Natural killer cell (primary cell): ENCODE measurements around the gene SLC2A1. TPM values are rescaled to one million over a fixed set of nuclear protein-coding genes. Genes with fewer than 3 reads are reported as not detected.
A peak's percentile ranks its signal among the peaks of the same experiment; 100 is the strongest.

Experiments used
- ATAC-seq, 3 donors: fragments of 150-1000 bp in 2 of 3; fragments of 200-7000 bp in 1 of 3; cut with Tn5 transposase; 1 replicate in 1 of 3; 2 replicates in 2 of 3; pipeline ENCODE4 v1.10.0; 2021; ENCODE audit warnings: mild to moderate bottlenecking in 2 of 3, moderate library complexity in 2 of 3
- DNase-seq, 2 donors: peaks; one replicate each; pipeline versions ENCODE4 v3.0.0 to v3.0.0-alpha.2; 2013 to 2021; ENCODE audit warnings: mixed read lengths in 1 of 2
- H3K27ac ChIP-seq: one replicate; pipeline ENCODE4 v1.5.1; 2013; ENCODE audit warnings: mild to moderate bottlenecking, low read length
- H3K27me3 ChIP-seq: one replicate; pipeline ENCODE4 v1.6.1; 2013; ENCODE audit warnings: low read length; ENCODE audit not compliant: control insufficient read depth, insufficient read depth
- H3K36me3 ChIP-seq: one replicate; pipeline ENCODE4 v1.6.1; 2013; ENCODE audit warnings: low read length; ENCODE audit not compliant: control insufficient read depth, insufficient read depth
- H3K4me1 ChIP-seq: one replicate; pipeline ENCODE4 v1.6.1; 2013; ENCODE audit warnings: low read length; ENCODE audit not compliant: control insufficient read depth, insufficient read depth
- H3K4me3 ChIP-seq: one replicate; pipeline ENCODE4 v1.5.1; 2013; ENCODE audit warnings: low read length
- H3K9me3 ChIP-seq: one replicate; pipeline ENCODE4 v1.6.1; 2013; ENCODE audit warnings: low read length; ENCODE audit not compliant: control insufficient read depth, insufficient read depth
- H3K27ac Mint-ChIP-seq, 2 donors: one replicate each; pipeline ENCODE4 v1.8.0; 2022; ENCODE audit warnings: mild to moderate bottlenecking in 2 of 2, mixed read lengths in 2 of 2, moderate library complexity in 1 of 2
- H3K27me3 Mint-ChIP-seq, 2 donors: one replicate each; pipeline ENCODE4 v1.8.0; 2022; ENCODE audit warnings: low read depth in 2 of 2, mixed read lengths in 2 of 2
- H3K36me3 Mint-ChIP-seq: one replicate; pipeline ENCODE4 v1.8.0; 2022; ENCODE audit warnings: mixed read lengths
- H3K4me1 Mint-ChIP-seq, 2 donors: one replicate each; pipeline ENCODE4 v1.8.0; 2022; ENCODE audit warnings: mixed read lengths in 2 of 2
- H3K4me3 Mint-ChIP-seq: one replicate; pipeline ENCODE4 v1.8.0; 2022; ENCODE audit warnings: mild to moderate bottlenecking, moderate library complexity, mixed read lengths
- H3K9me3 Mint-ChIP-seq, 2 donors: one replicate each; pipeline ENCODE4 v1.8.0; 2022; ENCODE audit warnings: mixed read lengths in 2 of 2
- CTCF ChIP-seq: fragments of 200-600 bp; IDR thresholded peaks from one replicate; pipeline ENCODE4 v1.8.0; 2022; ENCODE audit warnings: antibody characterized with exemption
- WGBS: methylation state at CpG from one replicate; pipeline ENCODE4 v1.1.7; 2013; ENCODE audit warnings: missing lambda C conversion rate; ENCODE audit not compliant: insufficient coverage; 5-methylcytosine and 5-hydroxymethylcytosine counted together
- intact Hi-C: fragments of 100-400 bp; cut with micrococcal nuclease; formaldehyde crosslinking; loops from one replicate; pipeline ENCODE4 v1.14.2; 2022
- total RNA-seq, 4 donors: library from RNA; stranded (reverse); fragments of 120-200 nt in 1 of 4; gene quantifications; one replicate each; pipeline versions ENCODE4 v1.2.3 to v1.2.4, GENCODE V29; 2013 to 2022

Gene SLC2A1
- total RNA-seq, 3 donors from 2014 or later (not counting 1 experiment from before 2014, with no cell fraction given) = 94.7 to 143 (median 95.1) TPM

GRCh38 chr1:42955311-42956063, 3.2 kb downstream of the SLC2A1 start:
- H3K4me3 Mint-ChIP-seq = peak overlapping the region; percentile 84
- WGBS = 40% methylated on average over 16 of the region's 16 CpGs
- no peaks in the 10 kb centered on the region for H3K9me3 ChIP-seq
- peaks cover 71% of the 10 kb centered on the region in 2 donors for H3K4me1 Mint-ChIP-seq
- no peaks in the 10 kb centered on the region for H3K27me3 ChIP-seq
- no peak for TF ChIP-seq CTCF
- H3K36me3 Mint-ChIP-seq = no peaks in the 10 kb centered on the region
- ATAC-seq (peak in 2 of 3 donors; percentile 14), DNase-seq (peak in 1 of 2 donors; percentile 64)
- peaks cover 4% of the 10 kb centered on the region for H3K36me3 ChIP-seq
- intact Hi-C loops = loop anchor here (1.0 to 5.0 kb wide), 2 partner anchors 18 to 33 kb away; no protein-coding TSS in a partner anchor
- no peaks in the 10 kb centered on the region for H3K9me3 Mint-ChIP-seq
- peak overlapping the region; percentile 61 for H3K27ac ChIP-seq
- H3K4me3 ChIP-seq = peak overlapping the region; percentile 2
- peak overlapping the region; percentile 89 to 91 for H3K27ac Mint-ChIP-seq
- peaks cover 84% of the 10 kb centered on the region for H3K4me1 ChIP-seq
- H3K27me3 Mint-ChIP-seq = no peaks in the 10 kb centered on the region

- Mint-ChIP-seq H3K4me1 (peaks cover 74 to 79% of the 10 kb centered on the region in 2 donors), H3K27me3 (no peaks in the 10 kb centered on the region), H3K27ac (peak overlapping the region; percentile 89 to 91), H3K4me3 (peak overlapping the region; percentile 47), H3K36me3 (no peaks in the 10 kb centered on the region), H3K9me3 (no peaks in the 10 kb centered on the region)
- no peak for TF ChIP-seq CTCF
- peaks cover 4% of the 10 kb centered on the region for H3K36me3 ChIP-seq
- H3K27ac ChIP-seq = peak overlapping the region; percentile 76
- ATAC-seq (no peak), DNase-seq (peak in 1 of 2 donors; percentile 13)
- no peaks in the 10 kb centered on the region for H3K9me3 ChIP-seq
- intact Hi-C loops = no loop called here
- H3K4me3 ChIP-seq = no peak overlapping the region
- no peaks in the 10 kb centered on the region for H3K27me3 ChIP-seq
- peaks cover 90% of the 10 kb centered on the region for H3K4me1 ChIP-seq
- WGBS = 84% methylated on average over 12 of the region's 13 CpGs
Observed at GRCh38 chr1:42953182-42954180, 5.2 kb downstream of the SLC2A1 start.

- no peaks in the 10 kb centered on the region for H3K9me3 Mint-ChIP-seq
- DNase-seq (peak in 1 of 2 donors; percentile 72), ATAC-seq (peak; percentile 24 to 54 (median 39))
- H3K36me3 Mint-ChIP-seq = no peaks in the 10 kb centered on the region
- H3K27me3 ChIP-seq = no peaks in the 10 kb centered on the region
- peak overlapping the region; percentile 78 for H3K4me3 Mint-ChIP-seq
- peak overlapping the region; percentile 89 to 91 for H3K27ac Mint-ChIP-seq
- 61% methylated on average over 11 of the region's 11 CpGs for WGBS
- H3K9me3 ChIP-seq = no peaks in the 10 kb centered on the region
- peaks cover 6% of the 10 kb centered on the region for H3K36me3 ChIP-seq
- H3K4me1 Mint-ChIP-seq = peaks cover 84 to 86% of the 10 kb centered on the region in 2 donors
- TF ChIP-seq CTCF = no peak
- intact Hi-C loops = no loop called here
- no peaks in the 10 kb centered on the region for H3K27me3 Mint-ChIP-seq
- peak overlapping the region; percentile 76 for H3K27ac ChIP-seq
- H3K4me3 ChIP-seq = peak overlapping the region; percentile 8
- H3K4me1 ChIP-seq = peaks cover 95% of the 10 kb centered on the region
Observed at GRCh38 chr1:42952303-42953001, 6.2 kb downstream of the SLC2A1 start.
